SK-N-SH treated with all-trans-retinoic acid at 6 μM for 48 hours (cell line): ENCODE results near the gene TOB2.
"Not testable (repeated sequence)": the region's sequence is repeated elsewhere in the genome, so short reads cannot be mapped to it uniquely, and the experiment has no call there.

ENCODE experiments used
- ISL1 ChIP-seq: fragments of 250-450 bp; sonication (Bioruptor Pico); IDR thresholded peaks from 2 replicates; pipeline ENCODE4 v2.1.2; 2022; ENCODE audit warnings: mild to moderate bottlenecking, moderate library complexity
- PATZ1 ChIP-seq: fragments of 250-450 bp; sonication (Bioruptor Pico); IDR thresholded peaks from 2 replicates; pipeline ENCODE4 v1.8.0; 2020; ENCODE audit warnings: mild to moderate bottlenecking, moderate library complexity, borderline replicate concordance
- RARB ChIP-seq: fragments of 250-450 bp; sonication (Bioruptor Pico); IDR thresholded peaks from 2 replicates; pipeline ENCODE4 v1.8.0; 2021; ENCODE audit warnings: mild to moderate bottlenecking, moderate library complexity
- TOX ChIP-seq: fragments of 250-450 bp; sonication (Bioruptor Pico); IDR thresholded peaks from 2 replicates; pipeline ENCODE4 v1.8.0; 2021; ENCODE audit warnings: mild to moderate bottlenecking, moderate library complexity, borderline replicate concordance

DNA sequence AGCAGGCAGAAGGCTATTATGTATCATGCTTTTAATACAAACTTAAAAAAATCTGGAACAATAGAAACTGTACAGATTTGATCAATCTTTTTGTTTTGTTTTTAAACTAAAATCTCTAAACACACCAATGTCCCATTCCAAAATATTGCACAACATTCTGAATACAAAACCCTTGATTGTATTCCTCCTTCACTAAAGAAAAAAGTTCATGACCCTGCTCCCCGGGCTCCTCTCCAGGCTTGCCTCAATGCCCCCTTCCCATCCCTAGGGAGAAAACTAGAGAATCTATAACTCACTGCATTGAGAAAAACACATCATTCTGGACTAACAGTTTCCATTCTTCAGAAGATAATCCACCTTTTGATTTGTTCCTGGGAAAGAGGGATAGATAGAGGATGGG lies 13.1 kb downstream of the TOB2 start:
- TF ChIP-seq RARB (CRISPR knock-in tag); ISL1 (CRISPR knock-in tag); TOX (CRISPR knock-in tag); PATZ1: not testable (repeated sequence)
